ENCODE data around the gene PSMF1. TPM values are rescaled to one million over a fixed set of nuclear protein-coding genes. Genes with fewer than 3 reads are reported as not detected.

The PSMF1 gene
- total RNA-seq, 1 donor from 2014 or later: 110 TPM

DNA sequence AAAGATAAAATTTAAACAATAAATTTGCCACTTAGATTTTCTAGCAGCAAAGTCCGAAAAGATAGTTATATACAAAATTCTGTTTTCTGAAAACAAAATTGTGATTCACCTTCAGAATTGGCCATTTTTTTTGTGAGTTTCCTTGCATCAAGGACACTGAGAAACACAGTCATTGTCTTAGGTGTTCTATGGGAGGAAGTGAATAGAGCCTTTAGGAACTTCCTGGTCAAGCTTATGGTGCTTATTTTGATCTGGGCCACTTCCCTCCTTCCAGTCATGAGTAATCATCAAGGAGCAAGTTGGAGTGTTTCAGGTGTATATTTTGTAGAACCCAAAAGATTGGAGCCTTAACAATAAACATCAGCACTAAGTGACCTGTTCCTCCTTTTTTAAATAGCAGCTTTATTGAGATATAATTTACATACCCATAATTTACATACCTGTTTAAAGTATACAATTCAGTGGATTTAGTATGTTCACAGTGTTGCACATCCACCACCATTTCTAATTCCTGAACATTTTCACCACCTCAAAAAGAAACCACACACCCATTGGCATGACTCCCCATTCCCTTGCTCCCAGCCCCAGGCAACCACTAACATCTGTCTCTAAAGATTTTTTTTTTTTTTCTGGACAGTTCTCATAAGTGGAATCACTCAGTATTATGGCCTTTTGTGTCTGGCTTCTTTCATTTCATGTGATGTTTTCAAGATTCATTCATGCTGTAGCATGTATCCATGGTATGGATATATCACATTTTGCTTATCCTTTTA lies 48.7 kb downstream of the PSMF1 start:
- peaks cover 58% of the 10 kb centered on the region for H3K36me3 Mint-ChIP-seq (ENCODE audit: low read depth)

GRCh38 chr20:1169224-1169623 lies 50.8 kb downstream of the PSMF1 start:
- Mint-ChIP-seq H3K36me3 (ENCODE audit: low read depth) (peaks cover 52% of the 10 kb centered on the region), H3K27ac (ENCODE audit: unreplicated experiment) (no peak overlapping the region), H3K27me3 (ENCODE audit: low read depth) (no peaks in the 10 kb centered on the region), H3K9me3 (ENCODE audit: low read depth) (no peaks in the 10 kb centered on the region), H3K4me3 (ENCODE audit: unreplicated experiment) (no peak overlapping the region), H3K4me1 (ENCODE audit: low read depth) (no peaks in the 10 kb centered on the region)
- TF ChIP-seq, protein P1, sequence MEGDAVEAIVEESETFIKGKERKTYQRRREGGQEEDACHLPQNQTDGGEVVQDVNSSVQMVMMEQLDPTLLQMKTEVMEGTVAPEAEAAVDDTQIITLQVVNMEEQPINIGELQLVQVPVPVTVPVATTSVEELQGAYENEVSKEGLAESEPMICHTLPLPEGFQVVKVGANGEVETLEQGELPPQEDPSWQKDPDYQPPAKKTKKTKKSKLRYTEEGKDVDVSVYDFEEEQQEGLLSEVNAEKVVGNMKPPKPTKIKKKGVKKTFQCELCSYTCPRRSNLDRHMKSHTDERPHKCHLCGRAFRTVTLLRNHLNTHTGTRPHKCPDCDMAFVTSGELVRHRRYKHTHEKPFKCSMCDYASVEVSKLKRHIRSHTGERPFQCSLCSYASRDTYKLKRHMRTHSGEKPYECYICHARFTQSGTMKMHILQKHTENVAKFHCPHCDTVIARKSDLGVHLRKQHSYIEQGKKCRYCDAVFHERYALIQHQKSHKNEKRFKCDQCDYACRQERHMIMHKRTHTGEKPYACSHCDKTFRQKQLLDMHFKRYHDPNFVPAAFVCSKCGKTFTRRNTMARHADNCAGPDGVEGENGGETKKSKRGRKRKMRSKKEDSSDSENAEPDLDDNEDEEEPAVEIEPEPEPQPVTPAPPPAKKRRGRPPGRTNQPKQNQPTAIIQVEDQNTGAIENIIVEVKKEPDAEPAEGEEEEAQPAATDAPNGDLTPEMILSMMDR (IDR thresholded peaks at IDR 0.05): no peak
- no peak for DNase-seq (ENCODE audit: low spot score)

More for the DNA sequence above, 48.7 kb downstream of the PSMF1 start:
- no peak for DNase-seq (ENCODE audit: low spot score)
- Mint-ChIP-seq H3K9me3 (ENCODE audit: low read depth) (no peaks in the 10 kb centered on the region), H3K27ac (ENCODE audit: unreplicated experiment) (no peak overlapping the region), H3K4me1 (ENCODE audit: low read depth) (no peaks in the 10 kb centered on the region), H3K4me3 (ENCODE audit: unreplicated experiment) (no peak overlapping the region), H3K27me3 (ENCODE audit: low read depth) (no peaks in the 10 kb centered on the region)
- TF ChIP-seq, protein P1 (IDR thresholded peaks at IDR 0.05): no peak

- DNase-seq (ENCODE audit: low spot score): no peak
- H3K4me1 Mint-ChIP-seq (ENCODE audit: low read depth): no peaks in the 10 kb centered on the region
- H3K4me3 Mint-ChIP-seq (ENCODE audit: unreplicated experiment): no peak overlapping the region
- TF ChIP-seq, protein P1 (IDR thresholded peaks at IDR 0.05): no peak
- H3K27ac Mint-ChIP-seq (ENCODE audit: unreplicated experiment): no peak overlapping the region
- peaks cover 35% of the 10 kb centered on the region for H3K36me3 Mint-ChIP-seq (ENCODE audit: low read depth)
- H3K27me3 Mint-ChIP-seq (ENCODE audit: low read depth): no peaks in the 10 kb centered on the region
- no peaks in the 10 kb centered on the region for H3K9me3 Mint-ChIP-seq (ENCODE audit: low read depth)
These were observed 53.2 kb downstream of the PSMF1 start for GRCh38 chr20:1171461-1172093.

GRCh38 chr20:1173698-1174097 lies 55.3 kb downstream of the PSMF1 start:
- DNase-seq (ENCODE audit: low spot score): no peak
- no peak overlapping the region for H3K27ac Mint-ChIP-seq (ENCODE audit: unreplicated experiment)

GRCh38 chr20:1174787-1175186 lies 56.4 kb downstream of the PSMF1 start:
- Mint-ChIP-seq H3K27me3 (ENCODE audit: low read depth) (no peaks in the 10 kb centered on the region), H3K27ac (ENCODE audit: unreplicated experiment) (peak overlapping the region; percentile 10), H3K36me3 (ENCODE audit: low read depth) (peaks cover 14% of the 10 kb centered on the region), H3K4me3 (ENCODE audit: unreplicated experiment) (no peak overlapping the region), H3K4me1 (ENCODE audit: low read depth) (no peaks in the 10 kb centered on the region), H3K9me3 (ENCODE audit: low read depth) (no peaks in the 10 kb centered on the region)
- TF ChIP-seq, protein P1 (IDR thresholded peaks at IDR 0.05): no peak
- DNase-seq (ENCODE audit: low spot score): no peak

More at GRCh38 chr20:1173698-1174097, 55.3 kb downstream of the PSMF1 start:
- Mint-ChIP-seq H3K36me3 (ENCODE audit: low read depth) (peaks cover 21% of the 10 kb centered on the region), H3K4me3 (ENCODE audit: unreplicated experiment) (no peak overlapping the region), H3K27me3 (ENCODE audit: low read depth) (no peaks in the 10 kb centered on the region), H3K4me1 (ENCODE audit: low read depth) (no peaks in the 10 kb centered on the region), H3K9me3 (ENCODE audit: low read depth) (no peaks in the 10 kb centered on the region)
- TF ChIP-seq, protein P1 (IDR thresholded peaks at IDR 0.05): no peak
